K562 treated with DMSO at 1 percent for 24 hours (cell line): ENCODE measurements around the gene PSMF1. TPM values are rescaled to one million over a fixed set of nuclear protein-coding genes. Genes with fewer than 3 reads are reported as not detected.

Experiments
- total RNA-seq: library from RNA; unstranded; fragments of 300-600 nt; gene quantifications from 2 replicates; pipeline ENCODE4 v1.2.3, GENCODE V29; 2022; ENCODE audit warnings: low read depth; ENCODE audit not compliant: insufficient read depth

The PSMF1 gene
- total RNA-seq: 52.8 and 58.0 TPM in 2 replicates

GRCh38 chr20:1118336-1119127, at the start of gene PSMF1:
Gene PSMF1 (plus strand): TSS chr20:1118602. CDS start chr20:1118774, 172 bp downstream.

GRCh38 chr20:1184638-1185315, 66.4 kb downstream of the PSMF1 start, which contains the start of gene TMEM74B:
Gene TMEM74B (minus strand): TSS chr20:1184981. CDS start chr20:1183801, 1,180 bp downstream.

GRCh38 chr20:1202762-1203504, 84.5 kb downstream of the PSMF1 start, which contains the start of gene C20orf202:
Gene C20orf202 (plus strand): TSS chr20:1203454. CDS start chr20:1203586, 132 bp downstream.

Other genes with a start within 250 kb of the PSMF1 start
- gene ANGPT4, start 202.3 kb upstream of the PSMF1 start, total RNA-seq: not detected in 2 replicates
- gene RSPO4, start 116.3 kb upstream of the PSMF1 start, total RNA-seq: not detected in 2 replicates
- gene TMEM74B, start 66.4 kb downstream of the PSMF1 start, total RNA-seq: 12.3 and 18.3 TPM in 2 replicates
- 0.43 and 0.92 TPM in 2 replicates for gene C20orf202, start 84.9 kb downstream of the PSMF1 start, total RNA-seq
- not detected in 2 replicates for gene RAD21L1, start 107.4 kb downstream of the PSMF1 start, total RNA-seq
- gene SNPH, start 147.7 kb downstream of the PSMF1 start, total RNA-seq: 5.7 and 6.6 TPM in 2 replicates
- 3.0 TPM in 2 replicates for gene SDCBP2, start 210.5 kb downstream of the PSMF1 start, total RNA-seq